ENCODE results near the gene CAP2.
"Not testable (repeated sequence)": the region's sequence is repeated elsewhere in the genome, so short reads cannot be mapped to it uniquely, and the experiment has no call there.

The CAP2 gene

DNA sequence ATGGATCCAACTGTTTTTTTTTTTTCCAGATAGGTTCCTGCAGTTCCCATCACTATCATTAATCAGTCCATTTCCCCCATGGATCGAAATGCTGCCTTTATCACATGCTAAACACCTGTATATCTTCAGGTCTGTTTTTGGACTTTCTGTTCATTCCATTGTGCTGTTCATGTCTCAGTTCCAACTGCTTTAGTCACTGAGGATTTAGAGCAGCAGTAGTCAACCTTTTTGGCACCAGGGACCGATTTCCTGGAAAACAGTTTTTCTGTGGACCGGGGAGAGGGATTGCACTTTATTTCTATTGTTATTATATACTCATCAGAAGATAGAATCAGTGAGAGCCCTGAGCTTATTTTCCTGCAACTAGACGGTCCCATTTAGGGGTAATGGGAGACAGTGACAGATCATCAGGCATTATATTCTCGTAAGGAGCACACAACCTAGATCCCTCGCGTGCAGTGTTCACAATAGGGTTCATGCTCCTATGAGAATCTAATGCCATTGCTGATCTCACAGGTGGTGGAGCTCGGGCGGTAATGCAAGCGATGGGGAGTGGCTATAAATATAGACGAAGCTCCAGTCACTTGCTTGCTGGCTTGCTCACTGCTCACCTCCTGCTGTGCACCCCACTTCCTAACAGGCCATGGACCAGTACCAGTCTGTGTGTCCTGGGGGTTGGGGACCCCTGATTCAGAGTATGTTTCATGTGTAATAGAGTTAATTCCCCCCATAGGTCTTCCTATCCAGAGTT is 46.0 kb downstream of the CAP2 start:
- no peak overlapping the region for H2AFZ ChIP-seq (ENCODE audit: low read length)
- no peaks in the 10 kb centered on the region for H3K27me3 ChIP-seq (ENCODE audit: insufficient read depth, low read length)
- H3K9me2 ChIP-seq (ENCODE audit: low read depth, low read length), result no peaks in the 10 kb centered on the region
- H3F3A ChIP-seq (ENCODE audit: insufficient read depth, low read length), result no peaks in the 10 kb centered on the region
- H3K9me3 ChIP-seq (ENCODE audit: low read length), result no peaks in the 10 kb centered on the region
- H3K4me2 ChIP-seq (ENCODE audit: low read length), result no peak overlapping the region
- TF ChIP-seq EZH2 (IDR thresholded peaks at IDR 0.05; ENCODE audit: borderline replicate concordance, low read length), result no peak
- TF ChIP-seq, protein P1, sequence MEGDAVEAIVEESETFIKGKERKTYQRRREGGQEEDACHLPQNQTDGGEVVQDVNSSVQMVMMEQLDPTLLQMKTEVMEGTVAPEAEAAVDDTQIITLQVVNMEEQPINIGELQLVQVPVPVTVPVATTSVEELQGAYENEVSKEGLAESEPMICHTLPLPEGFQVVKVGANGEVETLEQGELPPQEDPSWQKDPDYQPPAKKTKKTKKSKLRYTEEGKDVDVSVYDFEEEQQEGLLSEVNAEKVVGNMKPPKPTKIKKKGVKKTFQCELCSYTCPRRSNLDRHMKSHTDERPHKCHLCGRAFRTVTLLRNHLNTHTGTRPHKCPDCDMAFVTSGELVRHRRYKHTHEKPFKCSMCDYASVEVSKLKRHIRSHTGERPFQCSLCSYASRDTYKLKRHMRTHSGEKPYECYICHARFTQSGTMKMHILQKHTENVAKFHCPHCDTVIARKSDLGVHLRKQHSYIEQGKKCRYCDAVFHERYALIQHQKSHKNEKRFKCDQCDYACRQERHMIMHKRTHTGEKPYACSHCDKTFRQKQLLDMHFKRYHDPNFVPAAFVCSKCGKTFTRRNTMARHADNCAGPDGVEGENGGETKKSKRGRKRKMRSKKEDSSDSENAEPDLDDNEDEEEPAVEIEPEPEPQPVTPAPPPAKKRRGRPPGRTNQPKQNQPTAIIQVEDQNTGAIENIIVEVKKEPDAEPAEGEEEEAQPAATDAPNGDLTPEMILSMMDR (IDR thresholded peaks at IDR 0.05; ENCODE audit: low read length), result no peak
- no peaks in the 10 kb centered on the region for H3K4me1 ChIP-seq (ENCODE audit: insufficient read depth, low read length, severe bottlenecking)
- no peak overlapping the region for H3K4me3 ChIP-seq (ENCODE audit: low read depth, low read length, poor library complexity, severe bottlenecking)
- no peaks in the 10 kb centered on the region for H3K36me3 ChIP-seq (ENCODE audit: insufficient read depth, low read length)
- H4K20me1 ChIP-seq (ENCODE audit: insufficient read depth, low read length), result no peaks in the 10 kb centered on the region
- no peak overlapping the region for H3K9ac ChIP-seq (ENCODE audit: low read length)
- no peaks in the 10 kb centered on the region for H3K79me2 ChIP-seq (ENCODE audit: insufficient read depth, low read length)
- no peak overlapping the region for H3K27ac ChIP-seq (ENCODE audit: low read depth, low read length, poor library complexity, severe bottlenecking)

DNA sequence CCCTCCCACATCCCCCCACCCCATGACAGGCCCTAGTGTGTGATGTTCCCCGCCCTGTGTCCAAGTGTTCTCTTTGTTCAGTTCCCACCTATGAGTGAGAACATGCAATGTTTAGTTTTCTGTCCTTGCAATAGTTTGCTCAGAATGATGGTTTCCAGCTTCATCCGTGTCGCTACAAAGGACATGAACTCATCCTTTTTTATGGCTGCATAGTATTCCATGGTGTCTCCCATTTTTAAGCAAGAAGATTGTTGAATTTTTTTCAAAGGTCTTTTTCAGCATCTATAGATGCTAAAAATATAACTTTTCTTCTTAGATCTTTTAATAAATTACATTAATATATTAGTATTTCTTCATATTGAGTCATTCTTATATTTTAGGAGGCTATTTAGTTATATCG is 47.4 kb downstream of the CAP2 start:
- H3K36me3 ChIP-seq (ENCODE audit: insufficient read depth, low read length); H4K20me1 ChIP-seq (ENCODE audit: insufficient read depth, low read length): not testable (repeated sequence)

DNA sequence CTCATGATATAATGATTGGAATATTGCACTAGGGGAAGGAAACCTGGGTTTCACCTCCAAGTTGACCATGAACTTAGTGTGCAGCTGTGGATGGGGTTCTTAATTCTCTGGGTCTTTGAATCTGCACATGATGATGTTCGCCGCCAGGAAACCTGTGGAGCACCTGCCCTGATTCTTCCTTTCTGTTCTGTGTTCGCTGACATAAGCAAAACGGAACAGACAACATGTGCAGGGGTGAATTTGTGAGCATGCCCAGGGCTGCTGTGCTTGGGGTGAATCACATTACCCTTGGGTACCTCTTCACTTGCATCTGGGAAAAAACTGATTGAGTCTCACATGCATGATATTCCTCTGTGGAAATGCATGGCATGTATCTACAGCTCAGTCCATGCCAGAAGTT is 48.8 kb downstream of the CAP2 start:
- Histone ChIP-seq H4K20me1 (ENCODE audit: insufficient read depth, low read length) (no peaks in the 10 kb centered on the region), H3K4me1 (ENCODE audit: insufficient read depth, low read length, severe bottlenecking) (no peaks in the 10 kb centered on the region), H3K9me3 (ENCODE audit: low read length) (no peaks in the 10 kb centered on the region), H3K79me2 (ENCODE audit: insufficient read depth, low read length) (no peaks in the 10 kb centered on the region), H3K27me3 (ENCODE audit: insufficient read depth, low read length) (no peaks in the 10 kb centered on the region), H3F3A (ENCODE audit: insufficient read depth, low read length) (no peaks in the 10 kb centered on the region), H3K27ac (ENCODE audit: low read depth, low read length, poor library complexity, severe bottlenecking) (no peak overlapping the region), H3K9ac (ENCODE audit: low read length) (no peak overlapping the region), H3K4me2 (ENCODE audit: low read length) (no peak overlapping the region), H3K9me2 (ENCODE audit: low read depth, low read length) (no peaks in the 10 kb centered on the region), H3K36me3 (ENCODE audit: insufficient read depth, low read length) (no peaks in the 10 kb centered on the region), H2AFZ (ENCODE audit: low read length) (no peak overlapping the region), H3K4me3 (ENCODE audit: low read depth, low read length, poor library complexity, severe bottlenecking) (no peak overlapping the region)
- TF ChIP-seq, protein P1 (IDR thresholded peaks at IDR 0.05; ENCODE audit: low read length), result no peak
- no peak for TF ChIP-seq EZH2 (IDR thresholded peaks at IDR 0.05; ENCODE audit: borderline replicate concordance, low read length)

More for the DNA sequence above, 47.4 kb downstream of the CAP2 start:
- not testable (repeated sequence) for H3F3A ChIP-seq (ENCODE audit: insufficient read depth, low read length); H3K4me1 ChIP-seq (ENCODE audit: insufficient read depth, low read length, severe bottlenecking); H3K27ac ChIP-seq (ENCODE audit: low read depth, low read length, poor library complexity, severe bottlenecking); H3K79me2 ChIP-seq (ENCODE audit: insufficient read depth, low read length); H3K9ac ChIP-seq (ENCODE audit: low read length); H3K4me2 ChIP-seq (ENCODE audit: low read length); H3K9me3 ChIP-seq (ENCODE audit: low read length); H3K9me2 ChIP-seq (ENCODE audit: low read depth, low read length); H3K4me3 ChIP-seq (ENCODE audit: low read depth, low read length, poor library complexity, severe bottlenecking); H3K27me3 ChIP-seq (ENCODE audit: insufficient read depth, low read length); H2AFZ ChIP-seq (ENCODE audit: low read length)

DNA sequence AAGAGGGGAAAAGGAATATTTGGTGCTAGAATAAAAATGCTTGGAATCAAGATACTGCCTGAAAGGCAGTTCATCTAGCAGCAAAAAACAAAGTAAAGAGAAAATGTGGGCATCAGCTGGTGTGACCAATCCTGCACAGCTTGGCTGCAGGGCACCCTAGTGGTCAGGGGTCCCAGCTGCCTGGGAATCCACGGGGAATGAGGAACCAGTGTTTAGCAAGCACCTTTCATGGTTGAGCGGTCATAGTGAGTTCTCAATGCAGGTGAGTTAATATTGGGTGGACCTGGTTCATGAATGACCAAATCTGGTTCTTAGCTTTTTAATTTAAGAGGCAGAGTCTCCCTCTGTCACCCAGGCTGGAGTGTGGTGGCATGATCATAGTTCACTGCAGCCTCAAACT is 53.3 kb downstream of the CAP2 start:
- Histone ChIP-seq H3K79me2 (ENCODE audit: insufficient read depth, low read length) (no peaks in the 10 kb centered on the region), H3K4me2 (ENCODE audit: low read length) (no peak overlapping the region), H3K4me3 (ENCODE audit: low read depth, low read length, poor library complexity, severe bottlenecking) (no peak overlapping the region), H3F3A (ENCODE audit: insufficient read depth, low read length) (no peaks in the 10 kb centered on the region), H3K9me3 (ENCODE audit: low read length) (no peaks in the 10 kb centered on the region), H3K36me3 (ENCODE audit: insufficient read depth, low read length) (no peaks in the 10 kb centered on the region), H3K27me3 (ENCODE audit: insufficient read depth, low read length) (no peaks in the 10 kb centered on the region), H3K27ac (ENCODE audit: low read depth, low read length, poor library complexity, severe bottlenecking) (no peak overlapping the region), H2AFZ (ENCODE audit: low read length) (no peak overlapping the region), H3K9ac (ENCODE audit: low read length) (no peak overlapping the region), H3K9me2 (ENCODE audit: low read depth, low read length) (no peaks in the 10 kb centered on the region), H3K4me1 (ENCODE audit: insufficient read depth, low read length, severe bottlenecking) (no peaks in the 10 kb centered on the region), H4K20me1 (ENCODE audit: insufficient read depth, low read length) (no peaks in the 10 kb centered on the region)
- TF ChIP-seq, protein P1 (IDR thresholded peaks at IDR 0.05; ENCODE audit: low read length), result no peak
- TF ChIP-seq EZH2 (IDR thresholded peaks at IDR 0.05; ENCODE audit: borderline replicate concordance, low read length), result no peak

All from OCI-LY1 (cell line).